Measurements from ENCODE around the gene C1orf146.
"Not testable (repeated sequence)": the region's sequence is repeated elsewhere in the genome, so short reads cannot be mapped to it uniquely, and the experiment has no call there.

Gene C1orf146

GRCh38 chr1:92230736-92231135 is 13.0 kb downstream of the C1orf146 start:
- Histone ChIP-seq H4K20me1 (ENCODE audit: insufficient read depth, low read length, poor library complexity, severe bottlenecking) (no peaks in the 10 kb centered on the region), H3K4me3 (ENCODE audit: low read length, poor library complexity, severe bottlenecking) (no peak overlapping the region), H3K79me2 (ENCODE audit: insufficient read depth, low read length) (no peaks in the 10 kb centered on the region), H3K4me1 (ENCODE audit: insufficient read depth, low read length, poor library complexity, severe bottlenecking) (no peaks in the 10 kb centered on the region), H3K27me3 (ENCODE audit: insufficient read depth, low read length, poor library complexity, severe bottlenecking) (no peaks in the 10 kb centered on the region), H2AFZ (ENCODE audit: low read length) (no peak overlapping the region), H3K9ac (ENCODE audit: low read depth, low read length, poor library complexity, severe bottlenecking) (no peak overlapping the region), H3K9me3 (ENCODE audit: insufficient read depth, low read depth, low read length) (no peaks in the 10 kb centered on the region), H3K36me3 (ENCODE audit: insufficient read depth, low read length) (no peaks in the 10 kb centered on the region), H3K9me2 (replicated peaks; ENCODE audit: low read depth, low read length) (no peaks in the 10 kb centered on the region), H3F3A (ENCODE audit: low read depth) (no peaks in the 10 kb centered on the region), H3K4me2 (ENCODE audit: low read depth, low read length, poor library complexity, severe bottlenecking) (no peak overlapping the region)
- TF ChIP-seq EZH2phosphoT487 (IDR thresholded peaks at IDR 0.05; ENCODE audit: borderline replicate concordance) (no peak), CTCF (conservative IDR thresholded peaks at IDR 0.05; ENCODE audit: low read length) (no peak)

- H4K20me1 ChIP-seq (ENCODE audit: insufficient read depth, low read length, poor library complexity, severe bottlenecking): no peaks in the 10 kb centered on the region
- H3K36me3 ChIP-seq (ENCODE audit: insufficient read depth, low read length): 0 out of 2 replicates have a peak, but pooled peaks cover 3% of the 10 kb centered on the region
- TF ChIP-seq EZH2phosphoT487 (IDR thresholded peaks at IDR 0.05; ENCODE audit: borderline replicate concordance) (no peak), CTCF (conservative IDR thresholded peaks at IDR 0.05; ENCODE audit: low read length) (no peak)
- no peaks in the 10 kb centered on the region for H3K9me2 ChIP-seq (replicated peaks; ENCODE audit: low read depth, low read length)
- H2AFZ ChIP-seq (ENCODE audit: low read length): no peak overlapping the region
- H3K27me3 ChIP-seq (ENCODE audit: insufficient read depth, low read length, poor library complexity, severe bottlenecking): no peaks in the 10 kb centered on the region
- no peaks in the 10 kb centered on the region for H3K9me3 ChIP-seq (ENCODE audit: insufficient read depth, low read depth, low read length)
- H3K9ac ChIP-seq (ENCODE audit: low read depth, low read length, poor library complexity, severe bottlenecking): no peak overlapping the region
- H3K4me3 ChIP-seq (ENCODE audit: low read length, poor library complexity, severe bottlenecking): no peak overlapping the region
- H3K79me2 ChIP-seq (ENCODE audit: insufficient read depth, low read length): no peaks in the 10 kb centered on the region
- no peak overlapping the region for H3K4me2 ChIP-seq (ENCODE audit: low read depth, low read length, poor library complexity, severe bottlenecking)
- H3K4me1 ChIP-seq (ENCODE audit: insufficient read depth, low read length, poor library complexity, severe bottlenecking): no peaks in the 10 kb centered on the region
- H3F3A ChIP-seq (ENCODE audit: low read depth): no peaks in the 10 kb centered on the region
Observed at GRCh38 chr1:92240034-92240433, 22.3 kb downstream of the C1orf146 start.

GRCh38 chr1:92244376-92244775 is 26.7 kb downstream of the C1orf146 start:
- Histone ChIP-seq H3F3A (ENCODE audit: low read depth) (no peaks in the 10 kb centered on the region), H3K9me2 (replicated peaks; ENCODE audit: low read depth, low read length) (no peaks in the 10 kb centered on the region), H2AFZ (ENCODE audit: low read length) (no peak overlapping the region), H3K79me2 (ENCODE audit: insufficient read depth, low read length) (no peaks in the 10 kb centered on the region), H4K20me1 (ENCODE audit: insufficient read depth, low read length, poor library complexity, severe bottlenecking) (no peaks in the 10 kb centered on the region), H3K4me1 (ENCODE audit: insufficient read depth, low read length, poor library complexity, severe bottlenecking) (no peaks in the 10 kb centered on the region), H3K4me2 (ENCODE audit: low read depth, low read length, poor library complexity, severe bottlenecking) (no peak overlapping the region), H3K27me3 (ENCODE audit: insufficient read depth, low read length, poor library complexity, severe bottlenecking) (no peaks in the 10 kb centered on the region), H3K9ac (ENCODE audit: low read depth, low read length, poor library complexity, severe bottlenecking) (no peak overlapping the region), H3K9me3 (ENCODE audit: insufficient read depth, low read depth, low read length) (no peaks in the 10 kb centered on the region), H3K36me3 (ENCODE audit: insufficient read depth, low read length) (peaks cover 30% of the 10 kb centered on the region), H3K4me3 (ENCODE audit: low read length, poor library complexity, severe bottlenecking) (no peak overlapping the region)
- TF ChIP-seq EZH2phosphoT487 (IDR thresholded peaks at IDR 0.05; ENCODE audit: borderline replicate concordance): no peak
- TF ChIP-seq CTCF (conservative IDR thresholded peaks at IDR 0.05; ENCODE audit: low read length): no peak

GRCh38 chr1:92254714-92255113 is 37.0 kb downstream of the C1orf146 start:
- H3K9ac ChIP-seq (ENCODE audit: low read depth, low read length, poor library complexity, severe bottlenecking); H3K4me1 ChIP-seq (ENCODE audit: insufficient read depth, low read length, poor library complexity, severe bottlenecking); H3K79me2 ChIP-seq (ENCODE audit: insufficient read depth, low read length); H3K4me3 ChIP-seq (ENCODE audit: low read length, poor library complexity, severe bottlenecking); H3F3A ChIP-seq (ENCODE audit: low read depth); H3K9me3 ChIP-seq (ENCODE audit: insufficient read depth, low read depth, low read length); H2AFZ ChIP-seq (ENCODE audit: low read length); H4K20me1 ChIP-seq (ENCODE audit: insufficient read depth, low read length, poor library complexity, severe bottlenecking); H3K27me3 ChIP-seq (ENCODE audit: insufficient read depth, low read length, poor library complexity, severe bottlenecking); H3K9me2 ChIP-seq (replicated peaks; ENCODE audit: low read depth, low read length); H3K4me2 ChIP-seq (ENCODE audit: low read depth, low read length, poor library complexity, severe bottlenecking): not testable (repeated sequence)
- H3K36me3 ChIP-seq (ENCODE audit: insufficient read depth, low read length): peaks cover 42% of the 10 kb centered on the region; the same call in 1 of the 2 replicates
